Uterine smooth muscle cell (primary cell): ENCODE results near the gene ZSCAN18. TPM values are rescaled to one million over a fixed set of nuclear protein-coding genes. Genes with fewer than 3 reads are reported as not detected.

ENCODE experiments used
- total RNA-seq: library from RNA; depleted of rRNA; stranded (reverse); fragments of >200 nt; gene quantifications from 2 replicates; pipeline ENCODE4 v1.2.3, GENCODE V29; 2014

The ZSCAN18 gene
- total RNA-seq = 20.7 and 54.7 TPM in 2 replicates

DNA sequence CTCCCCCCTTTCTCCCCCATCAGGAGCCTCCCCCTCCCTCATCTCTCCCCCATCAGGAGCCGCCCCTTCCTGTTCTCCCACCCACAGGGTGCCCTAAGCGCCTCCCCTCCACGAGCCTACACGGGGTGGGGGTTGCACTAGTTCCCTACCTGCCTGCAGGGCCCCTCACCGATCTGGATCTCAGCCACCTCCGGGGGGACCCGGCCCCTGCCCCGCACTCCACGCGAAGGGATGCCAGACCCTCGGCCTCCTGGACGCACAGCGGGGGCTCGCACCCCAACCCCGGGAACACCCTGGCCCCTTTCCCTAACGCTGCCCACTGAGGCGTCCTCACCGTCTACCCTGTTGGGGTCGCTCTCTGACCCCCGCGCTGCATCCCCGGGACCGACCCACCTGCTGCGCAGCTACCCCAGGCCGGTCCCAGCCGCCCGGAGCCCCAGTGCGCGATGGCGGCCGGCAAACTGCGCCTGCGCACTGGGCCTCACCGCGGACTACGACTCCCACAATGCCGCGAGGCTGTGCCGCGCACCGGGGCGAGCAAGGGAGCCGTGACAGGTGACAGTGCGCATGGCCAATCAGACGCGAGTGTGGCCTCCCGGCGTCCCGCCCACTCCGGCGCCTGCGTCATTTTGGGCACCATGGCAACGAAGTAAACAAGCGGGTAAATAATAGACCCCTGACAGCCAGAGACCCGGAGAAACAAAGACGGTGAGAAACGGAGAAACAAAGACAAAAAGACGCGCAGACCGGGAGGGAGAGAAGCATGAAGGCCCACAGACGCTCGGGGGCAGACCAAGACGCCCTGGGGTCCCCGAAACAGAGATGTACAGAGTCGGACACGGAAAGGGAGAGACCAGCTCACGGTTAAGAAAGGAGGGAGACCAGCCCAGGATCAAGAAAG, at the start of gene ZSCAN18:
Gene ZSCAN18, minus strand, starts transcription at position 451 of the 901 bp plus-strand sequence. CDS start 7,964 bp downstream, outside the sequence.

GRCh38 chr19:58059003-58059670, 38.9 kb downstream of the ZSCAN18 start, which contains the start of gene ZNF135:
Gene ZNF135 (plus strand): TSS chr19:58059282. CDS start chr19:58060003, 721 bp downstream.

Other genes starting within 250 kb of the ZSCAN18 start
- gene ZNF587, start 248.4 kb downstream of the ZSCAN18 start, total RNA-seq = 31.8 and 36.2 TPM in 2 replicates
- gene ZNF814, start 209.2 kb downstream of the ZSCAN18 start, total RNA-seq = 6.5 and 7.0 TPM in 2 replicates
- 17.3 and 25.7 TPM in 2 replicates for gene ZNF417, start 181.6 kb downstream of the ZSCAN18 start, total RNA-seq
- gene ZNF418, start 162.8 kb downstream of the ZSCAN18 start, total RNA-seq = 6.5 and 8.4 TPM in 2 replicates
- 3.6 and 5.6 TPM in 2 replicates for gene ZNF256, start 150.5 kb downstream of the ZSCAN18 start, total RNA-seq
- gene C19orf18, start 123.7 kb downstream of the ZSCAN18 start, total RNA-seq = not detected in 2 replicates
- 11.6 and 18.1 TPM in 2 replicates for gene ZNF606, start 95.4 kb downstream of the ZSCAN18 start, total RNA-seq
- not detected in 2 replicates for gene ZSCAN1, start 64.2 kb downstream of the ZSCAN18 start, total RNA-seq
- gene ZNF135, start 38.9 kb downstream of the ZSCAN18 start, total RNA-seq = 4.2 and 6.2 TPM in 2 replicates
- gene ZNF329, start 52.6 kb upstream of the ZSCAN18 start, total RNA-seq = 14.8 and 18.4 TPM in 2 replicates
- gene ZNF274, start 84.8 kb upstream of the ZSCAN18 start, total RNA-seq = 24.4 and 27.0 TPM in 2 replicates
- gene ZNF544, start 130.7 kb upstream of the ZSCAN18 start, total RNA-seq = 37.5 and 44.8 TPM in 2 replicates
- gene ZNF8, start 180.7 kb upstream of the ZSCAN18 start, total RNA-seq = 3.4 and 4.2 TPM in 2 replicates
- 32.6 and 37.5 TPM in 2 replicates for gene ERVK3-1, start 207.1 kb upstream of the ZSCAN18 start, total RNA-seq
- 3.1 and 3.2 TPM in 2 replicates for gene ZSCAN22, start 228.8 kb upstream of the ZSCAN18 start, total RNA-seq